ENCODE results near the gene STAT3. TPM values are rescaled to one million over a fixed set of nuclear protein-coding genes. Genes with fewer than 3 reads are reported as not detected.

STAT3 gene
- total RNA-seq, 1 experiment from 2014 or later = 61.0 TPM

GRCh38 chr17:42304187-42305030 lies 83.8 kb downstream of the STAT3 start:
- Histone ChIP-seq H4K20me1 (ENCODE audit: insufficient read depth) (no peaks in the 10 kb centered on the region), H3K27me3 (ENCODE audit: insufficient read depth, low read length) (no peaks in the 10 kb centered on the region), H3K9me3 (ENCODE audit: control insufficient read depth in 1 of 2, insufficient read depth in 1 of 2, low read depth in 1 of 2, low read length in 2 of 2) (no peaks in the 10 kb centered on the region), H3K79me2 (ENCODE audit: insufficient read depth, low read length) (no peaks in the 10 kb centered on the region), H3K4me2 (ENCODE audit: low read length) (no peak overlapping the region), H3K9ac (ENCODE audit: low read length) (no peak overlapping the region), H3K4me3 (replicated peaks in 1 of 2; ENCODE audit: low read depth in 1 of 2, low read length in 2 of 2) (no peak overlapping the region), H3K36me3 (ENCODE audit: control insufficient read depth in 1 of 2, insufficient read depth in 2 of 2, low read length in 2 of 2) (no peaks in the 10 kb centered on the region), H2AFZ (ENCODE audit: low read depth, low read length, poor library complexity, severe bottlenecking) (no peak overlapping the region), H3K27ac (ENCODE audit: low read depth, low read length) (no peak overlapping the region), H3K4me1 (ENCODE audit: control insufficient read depth in 1 of 2, insufficient read depth in 2 of 2, low read length in 2 of 2) (no peaks in the 10 kb centered on the region), H3K9me2 (ENCODE audit: insufficient read depth) (no peaks in the 10 kb centered on the region)
- BruUV-seq (replicated peaks) = no TSS peak
- DNase-seq (ENCODE audit: low read depth, low spot score) (no peak), ATAC-seq (no peak)
- RAD21 ChIA-PET (ENCODE audit: low non-redundant PET in 1 of 2, low total read pairs in 2 of 2, uncharacterized antibody in 2 of 2, unreplicated experiment in 2 of 2) = no interaction called here
- intact Hi-C loops (cut with micrococcal nuclease) = no loop called here
- POLR2A ChIA-PET = no interaction called here
- TF ChIP-seq TCF7L2 (IDR thresholded peaks at IDR 0.05; ENCODE audit: borderline replicate concordance, extremely low read depth, insufficient read depth, insufficient read length) (no peak), POLR2AphosphoS5 (IDR thresholded peaks at IDR 0.05; ENCODE audit: low read depth, low read length) (no peak), SRF (IDR thresholded peaks at IDR 0.05; ENCODE audit: low read depth) (no peak), EZH2 (IDR thresholded peaks at IDR 0.05) (no peak), RAD21 (IDR thresholded peaks at IDR 0.05; ENCODE audit: low read depth) (no peak), EGR1 (IDR thresholded peaks at IDR 0.05; ENCODE audit: low read depth) (no peak), SP1 (IDR thresholded peaks at IDR 0.05; ENCODE audit: low read depth) (no peak), JUND (IDR thresholded peaks at IDR 0.05) (no peak), ELF1 (IDR thresholded peaks at IDR 0.05; ENCODE audit: borderline replicate concordance, low read depth) (no peak), ZNF274 (IDR thresholded peaks at IDR 0.05; ENCODE audit: low read depth, low read length) (no peak), ATF3 (IDR thresholded peaks at IDR 0.05) (no peak), CBX3 (IDR thresholded peaks at IDR 0.05; ENCODE audit: low read depth) (no peak), CEBPB (IDR thresholded peaks at IDR 0.05; ENCODE audit: low read depth) (no peak), POLR2A (IDR thresholded peaks at IDR 0.05; ENCODE audit: borderline replicate concordance, extremely low read depth, insufficient read depth, insufficient read length) (no peak), SIN3A (IDR thresholded peaks at IDR 0.05; ENCODE audit: low read depth) (no peak), CTCF (IDR thresholded peaks at IDR 0.05 in 2 of 3, conservative IDR thresholded peaks at IDR 0.05 in 1 of 3; ENCODE audit: borderline replicate concordance in 1 of 3, insufficient read depth in 1 of 3, low read depth in 2 of 3, low read length in 2 of 3) (no peak)
- TF ChIP-seq, protein P1, sequence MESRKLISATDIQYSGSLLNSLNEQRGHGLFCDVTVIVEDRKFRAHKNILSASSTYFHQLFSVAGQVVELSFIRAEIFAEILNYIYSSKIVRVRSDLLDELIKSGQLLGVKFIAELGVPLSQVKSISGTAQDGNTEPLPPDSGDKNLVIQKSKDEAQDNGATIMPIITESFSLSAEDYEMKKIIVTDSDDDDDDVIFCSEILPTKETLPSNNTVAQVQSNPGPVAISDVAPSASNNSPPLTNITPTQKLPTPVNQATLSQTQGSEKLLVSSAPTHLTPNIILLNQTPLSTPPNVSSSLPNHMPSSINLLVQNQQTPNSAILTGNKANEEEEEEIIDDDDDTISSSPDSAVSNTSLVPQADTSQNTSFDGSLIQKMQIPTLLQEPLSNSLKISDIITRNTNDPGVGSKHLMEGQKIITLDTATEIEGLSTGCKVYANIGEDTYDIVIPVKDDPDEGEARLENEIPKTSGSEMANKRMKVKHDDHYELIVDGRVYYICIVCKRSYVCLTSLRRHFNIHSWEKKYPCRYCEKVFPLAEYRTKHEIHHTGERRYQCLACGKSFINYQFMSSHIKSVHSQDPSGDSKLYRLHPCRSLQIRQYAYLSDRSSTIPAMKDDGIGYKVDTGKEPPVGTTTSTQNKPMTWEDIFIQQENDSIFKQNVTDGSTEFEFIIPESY (IDR thresholded peaks at IDR 0.05; ENCODE audit: extremely low read depth, insufficient replicate concordance, low read length) = no peak
- CTCF ChIA-PET = no interaction called here
